Effector CD8-positive, alpha-beta T cell (primary cell): ENCODE data around the gene OLIG3.

Source experiments
- DNase-seq: peaks from one replicate; lab custom pipeline; 2025; lab: John Stamatoyannopoulos, UW

Gene OLIG3

DNA sequence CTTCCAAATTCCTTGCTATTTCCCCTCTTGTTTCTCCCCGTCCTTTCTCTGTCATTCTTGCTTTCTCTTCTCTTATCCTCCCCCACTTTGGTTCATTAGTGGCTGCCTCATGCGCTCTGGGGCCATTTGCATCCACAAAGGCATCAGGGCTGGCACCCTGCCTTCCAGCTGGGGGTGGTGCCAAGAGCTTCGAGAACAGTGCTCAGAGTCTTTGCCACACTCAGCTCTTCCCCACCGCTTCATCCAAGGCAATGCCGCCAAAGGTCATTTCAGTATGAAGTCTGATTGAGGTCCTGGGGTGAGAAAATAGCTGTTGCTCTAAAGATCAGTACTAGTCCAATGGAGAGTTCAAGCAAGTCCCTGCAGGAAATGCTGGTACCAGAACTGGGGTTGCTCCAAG lies 22.7 kb downstream of the OLIG3 start:
- DNase-seq = no peak

DNA sequence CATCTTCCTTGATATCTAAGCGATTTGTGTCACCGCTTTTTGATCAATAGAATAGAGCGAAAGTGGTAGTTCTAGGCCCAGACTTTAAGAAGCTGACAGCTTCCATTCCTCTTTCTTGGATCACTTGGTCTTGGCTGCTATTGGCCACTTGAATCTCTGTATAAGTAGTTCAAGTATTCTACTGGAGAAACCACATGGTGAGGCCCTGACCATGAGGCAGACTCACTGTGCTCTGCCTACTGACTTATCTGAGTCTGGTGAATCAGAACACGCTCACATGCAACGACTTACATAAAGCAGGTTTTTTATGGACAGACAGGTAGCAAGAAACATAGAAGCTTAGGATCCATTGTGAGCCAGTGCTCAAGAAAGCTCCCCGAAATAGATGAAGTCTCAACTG lies 27.0 kb downstream of the OLIG3 start:
- no peak for DNase-seq

DNA sequence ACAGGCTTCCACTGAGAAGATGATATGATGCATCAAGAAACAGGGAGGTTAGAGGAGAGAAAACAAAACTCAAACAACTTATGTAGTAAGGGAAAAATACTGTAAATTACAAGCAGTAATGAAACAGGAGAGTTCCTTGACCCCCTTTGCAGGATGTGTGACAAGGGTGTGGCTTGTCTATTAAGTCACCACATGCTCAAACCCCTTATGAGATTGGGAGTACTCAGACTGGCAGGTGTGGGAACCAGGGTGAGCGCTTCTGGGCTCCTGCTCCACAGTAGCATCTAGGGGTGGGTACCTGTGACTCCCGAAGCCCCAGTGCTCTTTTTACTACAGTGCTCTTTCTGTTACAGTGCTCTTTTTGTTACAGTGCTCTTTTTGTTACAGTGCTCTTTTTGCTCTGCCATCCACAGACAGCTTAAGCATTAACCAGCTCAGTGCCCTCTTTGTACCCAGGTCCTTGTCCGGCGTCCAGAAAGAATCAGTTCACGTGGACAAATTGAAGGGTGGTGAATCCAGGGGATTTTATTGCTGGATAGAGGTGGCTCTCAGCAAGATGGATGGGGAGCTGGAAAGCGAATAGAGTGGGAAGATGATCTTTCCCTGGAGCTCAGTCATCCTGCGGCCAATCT lies 28.7 kb downstream of the OLIG3 start:
- no peak for DNase-seq

DNA sequence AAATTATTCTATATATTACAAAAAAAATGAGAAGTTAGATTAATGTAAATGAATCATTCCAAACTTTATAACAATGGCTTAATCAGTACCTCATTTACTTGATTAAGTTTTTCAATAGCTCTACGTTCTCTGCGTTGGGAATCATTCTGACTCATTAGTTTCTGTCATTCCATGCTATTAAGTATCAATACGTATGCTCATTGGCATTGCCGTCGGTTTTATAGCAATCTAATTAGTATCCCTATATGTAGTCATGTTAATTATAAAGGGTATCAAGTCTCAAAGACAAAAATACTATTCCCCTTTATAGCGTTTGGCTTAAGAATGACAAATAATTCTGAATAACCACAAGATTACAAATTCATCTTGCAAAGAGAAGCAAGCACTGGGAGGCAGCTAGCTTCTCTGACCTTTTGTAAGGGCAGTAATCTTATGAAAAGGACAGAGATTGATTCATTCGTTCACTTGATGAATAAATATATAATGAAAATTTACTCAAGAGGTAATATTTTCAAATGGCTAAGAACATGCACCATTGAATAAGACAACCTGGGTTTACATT lies 41.8 kb downstream of the OLIG3 start:
- no peak for DNase-seq

DNA sequence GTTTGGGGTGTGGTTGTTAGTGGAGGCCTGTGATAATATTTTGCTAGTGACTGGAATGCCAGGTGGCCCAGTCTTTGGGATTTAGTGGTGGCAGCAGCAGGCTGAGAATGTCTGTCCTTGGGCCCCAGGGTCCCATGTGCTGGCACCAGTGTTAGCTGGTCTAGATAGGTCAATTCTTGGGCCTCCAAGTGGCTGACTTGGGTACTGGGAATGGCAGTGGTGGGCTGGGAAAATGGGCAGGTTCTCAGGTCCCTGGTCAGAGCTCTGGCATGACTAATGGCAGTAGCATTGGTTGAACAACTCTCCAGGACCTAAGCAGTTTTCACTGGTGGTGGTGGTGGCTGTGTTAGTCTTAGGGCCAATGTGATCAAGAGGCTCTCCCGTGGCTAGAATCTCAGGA lies 50.3 kb downstream of the OLIG3 start:
- DNase-seq = no peak
